Measurements from ENCODE around the gene UNC80. TPM values are rescaled to one million over a fixed set of nuclear protein-coding genes. Genes with fewer than 3 reads are reported as not detected.

Gene UNC80
- total RNA-seq, 1 donor from 2014 or later = 0.05 TPM

DNA sequence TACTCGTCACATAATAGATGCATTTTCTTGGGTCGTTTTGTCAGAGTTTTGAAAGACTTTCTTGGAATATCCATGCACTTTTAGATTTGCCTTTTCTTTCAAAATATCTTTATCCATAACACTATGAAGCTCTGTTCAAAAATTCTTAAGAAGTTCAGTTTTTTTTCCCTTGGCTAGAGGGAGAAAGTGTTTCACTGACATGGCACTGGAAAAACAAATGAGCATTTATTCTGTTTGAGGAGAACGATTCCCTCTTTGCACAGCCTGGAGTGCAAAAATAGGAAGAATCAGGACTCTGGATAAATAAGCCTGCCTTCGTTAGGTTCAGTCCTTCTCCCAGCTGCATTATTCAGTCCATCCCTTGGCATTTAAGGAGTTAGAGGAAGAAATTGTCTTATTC, 139.9 kb downstream of the UNC80 start:
- TF ChIP-seq, protein P1, sequence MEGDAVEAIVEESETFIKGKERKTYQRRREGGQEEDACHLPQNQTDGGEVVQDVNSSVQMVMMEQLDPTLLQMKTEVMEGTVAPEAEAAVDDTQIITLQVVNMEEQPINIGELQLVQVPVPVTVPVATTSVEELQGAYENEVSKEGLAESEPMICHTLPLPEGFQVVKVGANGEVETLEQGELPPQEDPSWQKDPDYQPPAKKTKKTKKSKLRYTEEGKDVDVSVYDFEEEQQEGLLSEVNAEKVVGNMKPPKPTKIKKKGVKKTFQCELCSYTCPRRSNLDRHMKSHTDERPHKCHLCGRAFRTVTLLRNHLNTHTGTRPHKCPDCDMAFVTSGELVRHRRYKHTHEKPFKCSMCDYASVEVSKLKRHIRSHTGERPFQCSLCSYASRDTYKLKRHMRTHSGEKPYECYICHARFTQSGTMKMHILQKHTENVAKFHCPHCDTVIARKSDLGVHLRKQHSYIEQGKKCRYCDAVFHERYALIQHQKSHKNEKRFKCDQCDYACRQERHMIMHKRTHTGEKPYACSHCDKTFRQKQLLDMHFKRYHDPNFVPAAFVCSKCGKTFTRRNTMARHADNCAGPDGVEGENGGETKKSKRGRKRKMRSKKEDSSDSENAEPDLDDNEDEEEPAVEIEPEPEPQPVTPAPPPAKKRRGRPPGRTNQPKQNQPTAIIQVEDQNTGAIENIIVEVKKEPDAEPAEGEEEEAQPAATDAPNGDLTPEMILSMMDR (IDR thresholded peaks at IDR 0.05; ENCODE audit: unreplicated experiment) = no peak
- Mint-ChIP-seq H3K9me3 (ENCODE audit: unreplicated experiment) (no peaks in the 10 kb centered on the region), H3K36me3 (ENCODE audit: low read depth, unreplicated experiment) (no peaks in the 10 kb centered on the region), H3K4me3 (ENCODE audit: unreplicated experiment) (no peak overlapping the region), H3K4me1 (ENCODE audit: unreplicated experiment) (no peaks in the 10 kb centered on the region), H3K27ac (ENCODE audit: unreplicated experiment) (no peak overlapping the region), H3K27me3 (ENCODE audit: unreplicated experiment) (no peaks in the 10 kb centered on the region)
- DNase-seq (ENCODE audit: low spot score) = no peak

DNA sequence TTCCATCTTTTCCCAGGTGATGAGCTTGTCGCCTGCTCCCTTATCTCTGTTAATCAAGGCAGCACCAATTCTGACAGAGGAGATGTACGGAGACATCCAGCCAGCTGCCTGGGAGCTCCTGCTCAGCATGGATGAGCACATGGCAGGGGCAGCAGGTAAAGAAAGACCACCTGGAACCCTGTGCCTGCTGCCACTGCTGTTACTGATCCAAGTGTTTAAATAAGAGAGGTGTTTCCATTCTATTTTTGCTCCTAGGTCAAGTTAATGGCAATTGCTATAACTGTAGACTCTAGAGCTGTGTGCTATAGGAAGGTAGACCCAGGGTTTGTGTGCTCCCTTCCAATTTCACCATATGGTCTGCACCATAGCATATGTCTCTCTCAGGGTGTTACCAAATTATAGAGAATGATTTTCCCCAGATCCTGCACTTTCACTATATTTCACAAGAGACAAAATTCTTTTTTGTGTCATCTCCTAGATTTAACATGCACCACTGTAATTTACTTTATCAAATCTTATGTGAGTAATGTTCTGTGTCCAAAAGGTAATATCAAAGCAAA, 142.2 kb downstream of the UNC80 start:
- no peak for DNase-seq (ENCODE audit: low spot score)
- no peaks in the 10 kb centered on the region for H3K27me3 Mint-ChIP-seq (ENCODE audit: unreplicated experiment)
- TF ChIP-seq, protein P1 (IDR thresholded peaks at IDR 0.05; ENCODE audit: unreplicated experiment) = no peak
- H3K27ac Mint-ChIP-seq (ENCODE audit: unreplicated experiment) = no peak overlapping the region
- no peaks in the 10 kb centered on the region for H3K9me3 Mint-ChIP-seq (ENCODE audit: unreplicated experiment)
- no peak overlapping the region for H3K4me3 Mint-ChIP-seq (ENCODE audit: unreplicated experiment)
- no peaks in the 10 kb centered on the region for H3K36me3 Mint-ChIP-seq (ENCODE audit: low read depth, unreplicated experiment)
- no peaks in the 10 kb centered on the region for H3K4me1 Mint-ChIP-seq (ENCODE audit: unreplicated experiment)

DNA sequence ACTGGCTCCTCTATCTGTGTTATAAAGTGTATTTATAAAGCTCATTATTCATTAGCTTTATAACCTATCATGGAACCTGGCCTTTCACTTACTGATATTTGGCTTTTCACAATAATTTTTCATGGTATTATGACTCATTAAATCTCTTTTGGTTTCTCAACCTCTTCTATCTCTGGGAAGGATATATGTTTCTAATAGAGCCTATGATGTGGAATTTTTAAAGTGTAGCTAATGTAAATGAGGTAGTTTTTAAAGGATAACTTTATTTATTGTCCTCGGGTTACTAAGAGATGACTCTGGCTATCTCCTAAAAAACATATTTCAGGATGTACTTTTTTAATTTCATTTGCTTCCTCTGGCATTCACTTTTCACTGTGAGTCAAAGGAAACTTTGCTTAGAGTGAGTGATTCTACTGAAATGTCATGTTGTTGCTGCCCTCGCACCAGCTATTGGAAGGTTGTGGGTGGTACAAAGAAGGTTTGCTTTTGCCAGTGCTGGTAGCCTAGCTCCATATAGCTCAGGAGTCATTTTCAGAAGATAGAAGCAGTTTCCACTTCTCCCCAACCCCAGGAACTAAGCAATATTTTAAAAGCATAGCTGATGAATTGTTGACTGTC, 145.6 kb downstream of the UNC80 start:
- no peak overlapping the region for H3K27ac Mint-ChIP-seq (ENCODE audit: unreplicated experiment)
- no peaks in the 10 kb centered on the region for H3K27me3 Mint-ChIP-seq (ENCODE audit: unreplicated experiment)
- TF ChIP-seq, protein P1 (IDR thresholded peaks at IDR 0.05; ENCODE audit: unreplicated experiment) = no peak
- no peak for DNase-seq (ENCODE audit: low spot score)
- H3K36me3 Mint-ChIP-seq (ENCODE audit: low read depth, unreplicated experiment) = no peaks in the 10 kb centered on the region
- no peak overlapping the region for H3K4me3 Mint-ChIP-seq (ENCODE audit: unreplicated experiment)
- no peaks in the 10 kb centered on the region for H3K9me3 Mint-ChIP-seq (ENCODE audit: unreplicated experiment)
- H3K4me1 Mint-ChIP-seq (ENCODE audit: unreplicated experiment) = no peaks in the 10 kb centered on the region

DNA sequence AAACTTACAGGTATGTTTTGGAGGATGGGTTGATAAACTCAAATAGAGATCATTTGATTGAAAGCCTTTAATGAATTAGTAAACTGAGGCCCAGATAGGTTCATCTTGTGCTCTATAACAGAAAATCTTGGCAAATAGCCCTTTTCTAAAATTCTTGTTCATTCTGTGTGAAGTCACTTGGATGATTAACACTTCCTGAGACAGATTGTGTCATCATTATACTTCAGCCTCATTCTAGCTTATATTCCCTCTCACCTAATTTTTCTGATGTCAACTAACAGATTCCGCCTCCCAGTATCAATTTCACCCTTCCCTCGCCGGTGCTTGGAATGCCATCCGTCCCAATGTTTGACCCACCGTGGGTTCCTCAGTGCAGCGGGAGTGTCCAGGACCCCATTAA, 146.6 kb downstream of the UNC80 start:
- no peaks in the 10 kb centered on the region for H3K36me3 Mint-ChIP-seq (ENCODE audit: low read depth, unreplicated experiment)
- DNase-seq (ENCODE audit: low spot score) = no peak
- H3K27ac Mint-ChIP-seq (ENCODE audit: unreplicated experiment) = no peak overlapping the region
- H3K27me3 Mint-ChIP-seq (ENCODE audit: unreplicated experiment) = no peaks in the 10 kb centered on the region
- H3K4me1 Mint-ChIP-seq (ENCODE audit: unreplicated experiment) = no peaks in the 10 kb centered on the region
- TF ChIP-seq, protein P1 (IDR thresholded peaks at IDR 0.05; ENCODE audit: unreplicated experiment) = no peak
- H3K4me3 Mint-ChIP-seq (ENCODE audit: unreplicated experiment) = no peak overlapping the region
- no peaks in the 10 kb centered on the region for H3K9me3 Mint-ChIP-seq (ENCODE audit: unreplicated experiment)

DNA sequence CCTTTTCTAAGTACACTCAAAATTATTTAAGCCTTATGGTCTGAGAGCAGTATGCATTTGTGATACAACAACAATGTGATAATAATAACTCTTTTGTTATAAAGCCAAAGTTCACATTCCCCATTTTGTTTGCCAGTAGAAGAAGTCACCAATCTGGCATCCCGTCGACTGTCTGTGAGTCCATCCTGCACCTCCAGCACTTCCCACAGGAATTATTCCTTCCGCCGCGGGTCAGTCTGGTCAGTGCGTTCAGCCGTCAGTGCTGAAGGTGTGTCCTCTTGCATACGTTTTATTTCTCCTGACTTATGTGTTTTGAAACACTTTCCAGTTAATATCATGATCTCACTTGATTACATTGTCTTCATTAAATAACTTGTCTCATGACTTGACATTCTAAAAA, 150.5 kb downstream of the UNC80 start:
- H3K27me3 Mint-ChIP-seq (ENCODE audit: unreplicated experiment) = no peaks in the 10 kb centered on the region

More for the DNA sequence above, 150.5 kb downstream of the UNC80 start:
- H3K27ac Mint-ChIP-seq (ENCODE audit: unreplicated experiment) = no peak overlapping the region
- no peaks in the 10 kb centered on the region for H3K9me3 Mint-ChIP-seq (ENCODE audit: unreplicated experiment)
- TF ChIP-seq, protein P1 (IDR thresholded peaks at IDR 0.05; ENCODE audit: unreplicated experiment) = no peak
- H3K36me3 Mint-ChIP-seq (ENCODE audit: low read depth, unreplicated experiment) = no peaks in the 10 kb centered on the region
- H3K4me3 Mint-ChIP-seq (ENCODE audit: unreplicated experiment) = no peak overlapping the region
- DNase-seq (ENCODE audit: low spot score) = no peak
- no peaks in the 10 kb centered on the region for H3K4me1 Mint-ChIP-seq (ENCODE audit: unreplicated experiment)
